BLaER1 treated with 17β-estradiol and CSF1 and Interleukin-3, amounts not matched to agents 10 nM and 100 nM (cell line): Measurements from ENCODE around the gene IL2RA.

Source experiments
- H3K27ac ChIP-seq, 11 experiments: shearing (Covaris generic); formaldehyde crosslinking; 2 replicates each; pipeline ENCODE4 v1.8.1; 2022
- H3K27me3 ChIP-seq, 11 experiments: shearing (Covaris generic); formaldehyde crosslinking; 2 replicates each; pipeline ENCODE4 v1.8.1; 2022
- H3K36me3 ChIP-seq, 11 experiments: shearing (Covaris generic); formaldehyde crosslinking; 2 replicates each; pipeline ENCODE4 v1.8.1; 2022
- H3K4me1 ChIP-seq, 10 experiments: shearing (Covaris generic); formaldehyde crosslinking; 2 replicates each; pipeline ENCODE4 v1.8.1; 2022
- H3K4me2 ChIP-seq, 11 experiments: shearing (Covaris generic); formaldehyde crosslinking; 2 replicates each; pipeline ENCODE4 v1.8.1; 2022
- H3K4me3 ChIP-seq, 10 experiments: shearing (Covaris generic); formaldehyde crosslinking; 2 replicates each; pipeline ENCODE4 v1.8.1; 2022
- H3K9ac ChIP-seq, 11 experiments: shearing (Covaris generic); formaldehyde crosslinking; 2 replicates each; pipeline ENCODE4 v1.8.1; 2022
- H3K9me3 ChIP-seq, 11 experiments: shearing (Covaris generic); formaldehyde crosslinking; replicated peaks in 1 of 11; 2 replicates each; pipeline ENCODE4 v1.8.1; 2022
- H4K20me1 ChIP-seq, 11 experiments: shearing (Covaris generic); formaldehyde crosslinking; 2 replicates each; pipeline ENCODE4 v1.8.1; 2022
- Cebpa-rat ChIP-seq, 11 experiments: shearing (Covaris generic); IDR thresholded peaks; 2 replicates each; pipeline ENCODE4 v1.8.1; 2022

IL2RA gene

DNA sequence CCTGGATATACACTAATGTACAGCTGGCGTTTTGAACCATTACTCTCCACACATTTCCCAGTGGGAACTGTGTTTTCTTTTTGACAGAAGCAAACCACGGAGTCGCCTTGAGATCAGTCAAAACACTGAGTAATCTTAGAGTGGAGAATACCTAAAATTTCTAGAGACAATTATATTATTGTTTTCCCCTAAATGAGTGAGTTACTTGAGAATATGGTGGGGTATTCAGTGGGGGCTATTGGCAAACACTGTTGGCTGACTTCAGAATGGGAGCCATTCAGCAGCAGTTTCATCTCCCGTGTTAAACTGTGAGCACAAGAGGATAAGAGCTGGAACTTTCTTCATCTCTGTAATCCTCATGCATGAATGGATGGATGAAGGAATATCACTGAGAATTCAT lies 6.2 kb downstream of the IL2RA start:
- Histone ChIP-seq H3K27ac (0 out of 22 replicates have a peak overlapping the region, but pooled peaks of 1 of the 11 experiments have one; percentile 40), H3K9ac (no peak overlapping the region), H3K9me3 (no peaks in the 10 kb centered on the region), H3K36me3 (peaks cover 0 to 3% (median 0%) of the 10 kb centered on the region in 11 experiments; a peak in 1 of 22 replicates), H3K4me1 (peaks cover 63 to 96% (median 76%) of the 10 kb centered on the region in 10 experiments), H3K4me3 (no peak overlapping the region), H3K4me2 (peak overlapping the region; percentile 64 to 95 (median 77); a peak in 21 of 22 replicates), H3K27me3 (no peaks in the 10 kb centered on the region), H4K20me1 (no peaks in the 10 kb centered on the region; a peak in 1 of 22 replicates)
- no peak for TF ChIP-seq Cebpa-rat (IDR thresholded peaks at IDR 0.05)

- peak overlapping the region in 5 of 11 experiments; percentile 61 to 77 (median 67); a peak in 6 of 22 replicates for H3K27ac ChIP-seq
- H3K4me3 ChIP-seq = no peak overlapping the region
- H3K4me2 ChIP-seq = peak overlapping the region; percentile 45 to 98 (median 89); a peak in 20 of 22 replicates
- H3K9ac ChIP-seq = no peak overlapping the region
- H3K9me3 ChIP-seq = no peaks in the 10 kb centered on the region
- peaks cover 0 to 3% (median 0%) of the 10 kb centered on the region in 11 experiments; a peak in 1 of 22 replicates for H3K36me3 ChIP-seq
- H4K20me1 ChIP-seq = no peaks in the 10 kb centered on the region; a peak in 1 of 22 replicates
- peaks cover 74 to 96% (median 81%) of the 10 kb centered on the region in 10 experiments for H3K4me1 ChIP-seq
- TF ChIP-seq Cebpa-rat (IDR thresholded peaks at IDR 0.05) = no peak
- H3K27me3 ChIP-seq = no peaks in the 10 kb centered on the region
Observed at GRCh38 chr10:6054884-6055283, 7.3 kb downstream of the IL2RA start.

DNA sequence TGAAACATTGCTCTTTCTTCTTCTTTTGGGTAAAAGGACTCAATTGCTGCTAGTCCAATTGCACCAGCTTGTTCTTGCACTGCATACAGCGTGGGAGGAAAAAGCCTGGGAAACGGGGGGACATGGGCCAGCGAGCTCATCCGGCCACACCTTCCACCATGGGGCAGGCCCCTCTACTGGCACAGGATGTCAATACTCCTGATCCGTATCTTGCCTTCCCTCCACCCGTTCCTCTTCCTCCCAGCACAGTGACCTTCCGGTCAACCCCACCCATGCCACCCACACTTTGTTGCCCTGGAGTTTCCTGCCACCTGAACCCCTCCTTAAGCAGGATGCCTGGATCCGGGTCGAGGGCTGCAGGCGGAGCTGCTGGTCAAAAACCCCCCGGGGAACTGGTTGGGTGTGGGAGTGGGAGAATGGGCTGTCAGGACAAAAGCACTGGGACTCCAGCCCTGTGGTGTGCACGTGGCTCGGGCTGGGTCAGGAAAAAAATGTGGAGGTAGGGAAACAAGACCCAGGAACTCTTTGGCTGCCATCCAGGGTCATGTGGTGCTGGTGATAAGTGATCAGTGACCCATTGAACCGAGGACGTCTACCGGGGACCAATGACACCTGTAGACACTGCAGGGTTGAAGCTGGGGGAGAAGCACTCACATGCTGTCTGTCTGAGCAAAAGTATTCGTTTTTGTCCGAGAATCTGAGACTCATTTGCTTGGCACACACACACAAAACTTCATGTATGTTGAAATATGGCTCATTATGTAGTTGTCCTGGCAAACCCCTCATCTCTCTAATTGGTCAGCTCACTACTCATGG lies 8.1 kb downstream of the IL2RA start:
- peak in 1 of 11 experiments; percentile 72; a peak in 2 of 22 replicates for TF ChIP-seq Cebpa-rat (IDR thresholded peaks at IDR 0.05)
- Histone ChIP-seq H3K36me3 (peaks cover 0 to 3% (median 0%) of the 10 kb centered on the region in 11 experiments; a peak in 1 of 22 replicates), H4K20me1 (no peaks in the 10 kb centered on the region; a peak in 1 of 22 replicates), H3K4me2 (peak overlapping the region; percentile 81 to 98 (median 89)), H3K4me1 (peaks cover 83 to 96% (median 88%) of the 10 kb centered on the region in 10 experiments), H3K4me3 (peak overlapping the region in 4 of 10 experiments; percentile 33 to 55 (median 34); a peak in 2 of 20 replicates), H3K9ac (peak overlapping the region in 7 of 11 experiments; percentile 7 to 60 (median 43); a peak in 7 of 22 replicates), H3K9me3 (no peaks in the 10 kb centered on the region), H3K27me3 (no peaks in the 10 kb centered on the region), H3K27ac (peak overlapping the region in 10 of 11 experiments; percentile 16 to 77 (median 58); a peak in 17 of 22 replicates)

DNA sequence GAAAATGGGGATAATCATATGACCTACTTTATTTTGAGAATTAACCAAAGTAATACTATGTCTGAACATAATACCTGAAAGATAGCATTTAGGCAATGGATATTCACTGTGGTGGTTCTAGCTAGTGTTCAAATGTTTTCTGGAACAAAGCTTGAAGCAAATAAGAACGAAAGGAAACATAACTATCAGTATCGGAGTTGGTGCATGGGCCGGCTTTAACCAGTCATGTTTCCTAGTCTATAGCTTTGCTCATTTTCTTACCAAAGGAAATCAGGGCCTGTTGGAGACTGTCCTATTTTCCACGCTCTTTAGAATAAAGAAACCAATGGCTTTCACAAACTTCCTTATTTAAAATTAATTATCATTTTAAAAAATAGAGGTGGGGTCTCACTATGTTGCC lies 8.9 kb downstream of the IL2RA start:
- Histone ChIP-seq H3K36me3 (peaks cover 0 to under 1% (median 0%) of the 10 kb centered on the region in 11 experiments; a peak in 1 of 22 replicates), H3K4me1 (peaks cover 83 to 97% (median 92%) of the 10 kb centered on the region in 10 experiments), H3K9me3 (no peaks in the 10 kb centered on the region), H3K9ac (peak overlapping the region; percentile 1 to 60 (median 48); a peak in 14 of 22 replicates), H4K20me1 (peaks cover 0 to 1% (median 0%) of the 10 kb centered on the region in 11 experiments; a peak in 1 of 22 replicates), H3K4me3 (peak overlapping the region in 6 of 10 experiments; percentile 18 to 55 (median 34); a peak in 8 of 20 replicates), H3K27me3 (no peaks in the 10 kb centered on the region), H3K4me2 (peak overlapping the region; percentile 81 to 98 (median 89)), H3K27ac (peak overlapping the region; percentile 16 to 77 (median 49); a peak in 19 of 22 replicates)
- TF ChIP-seq Cebpa-rat (IDR thresholded peaks at IDR 0.05) = no peak

GRCh38 chr10:6052247-6053221 lies 9.6 kb downstream of the IL2RA start:
- Histone ChIP-seq H3K36me3 (no peaks in the 10 kb centered on the region), H3K9ac (peak overlapping the region; percentile 1 to 60 (median 48); a peak in 16 of 22 replicates), H3K27me3 (no peaks in the 10 kb centered on the region), H3K4me1 (peaks cover 75 to 95% (median 93%) of the 10 kb centered on the region in 10 experiments), H4K20me1 (peaks cover 0 to 8% (median 0%) of the 10 kb centered on the region in 11 experiments; a peak in 1 of 22 replicates), H3K4me3 (peak overlapping the region in 7 of 10 experiments; percentile 2 to 55 (median 33); a peak in 12 of 20 replicates), H3K9me3 (no peaks in the 10 kb centered on the region), H3K27ac (peak overlapping the region; percentile 16 to 77 (median 49); a peak in 21 of 22 replicates), H3K4me2 (peak overlapping the region; percentile 81 to 98 (median 89))
- TF ChIP-seq Cebpa-rat (IDR thresholded peaks at IDR 0.05) = no peak

- peak overlapping the region; percentile 8 to 77 (median 61); a peak in 20 of 22 replicates for H3K27ac ChIP-seq
- H3K36me3 ChIP-seq = no peaks in the 10 kb centered on the region
- no peaks in the 10 kb centered on the region for H3K27me3 ChIP-seq
- no peak for TF ChIP-seq Cebpa-rat (IDR thresholded peaks at IDR 0.05)
- peak overlapping the region; percentile 38 to 61 (median 44) for H3K4me3 ChIP-seq
- no peaks in the 10 kb centered on the region for H3K9me3 ChIP-seq
- H3K4me2 ChIP-seq = peak overlapping the region; percentile 81 to 98 (median 89)
- peak overlapping the region; percentile 51 to 76 (median 64); a peak in 20 of 22 replicates for H3K9ac ChIP-seq
- peaks cover 72 to 92% (median 90%) of the 10 kb centered on the region in 10 experiments for H3K4me1 ChIP-seq
- H4K20me1 ChIP-seq = peaks cover 0 to 22% (median 0%) of the 10 kb centered on the region in 11 experiments; a peak in 2 of 22 replicates
Observed at GRCh38 chr10:6050801-6051445, 11.2 kb downstream of the IL2RA start.

- Histone ChIP-seq H3K27me3 (no peaks in the 10 kb centered on the region), H3K9ac (no peak overlapping the region; a peak in 1 of 22 replicates), H3K27ac (peak overlapping the region in 2 of 11 experiments; percentile 74 to 77; a peak in 3 of 22 replicates), H3K9me3 (no peaks in the 10 kb centered on the region), H3K4me2 (peak overlapping the region; percentile 81 to 98 (median 89)), H3K4me1 (peaks cover 78 to 96% (median 94%) of the 10 kb centered on the region in 10 experiments), H4K20me1 (peaks cover 0 to 38% (median 0%) of the 10 kb centered on the region in 11 experiments; a peak in 2 of 22 replicates), H3K36me3 (no peaks in the 10 kb centered on the region), H3K4me3 (no peak overlapping the region)
- TF ChIP-seq Cebpa-rat (IDR thresholded peaks at IDR 0.05) = no peak
Observed at GRCh38 chr10:6049031-6049400, 13.2 kb downstream of the IL2RA start.
